ENCODE data around the gene KIAA1755.

Gene KIAA1755

DNA sequence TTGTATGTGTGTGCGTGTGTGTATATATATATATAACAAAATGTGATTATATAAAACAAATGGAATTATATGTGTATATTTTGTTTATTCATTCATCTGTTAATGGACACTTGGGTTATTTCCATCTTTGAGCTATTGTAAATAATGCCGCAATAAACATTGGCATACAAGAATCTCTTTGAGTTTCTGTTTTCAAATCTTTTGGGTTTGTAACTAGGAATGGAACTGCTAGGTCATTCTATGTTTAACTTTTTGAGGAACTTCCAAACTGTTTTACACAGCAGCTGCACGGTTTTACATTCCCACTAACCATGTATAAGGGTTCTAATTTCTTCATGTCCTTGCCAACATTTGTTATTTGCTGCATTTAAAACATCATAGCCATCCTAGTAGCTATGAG, 55.5 kb downstream of the KIAA1755 start:
- TF ChIP-seq, protein P1, sequence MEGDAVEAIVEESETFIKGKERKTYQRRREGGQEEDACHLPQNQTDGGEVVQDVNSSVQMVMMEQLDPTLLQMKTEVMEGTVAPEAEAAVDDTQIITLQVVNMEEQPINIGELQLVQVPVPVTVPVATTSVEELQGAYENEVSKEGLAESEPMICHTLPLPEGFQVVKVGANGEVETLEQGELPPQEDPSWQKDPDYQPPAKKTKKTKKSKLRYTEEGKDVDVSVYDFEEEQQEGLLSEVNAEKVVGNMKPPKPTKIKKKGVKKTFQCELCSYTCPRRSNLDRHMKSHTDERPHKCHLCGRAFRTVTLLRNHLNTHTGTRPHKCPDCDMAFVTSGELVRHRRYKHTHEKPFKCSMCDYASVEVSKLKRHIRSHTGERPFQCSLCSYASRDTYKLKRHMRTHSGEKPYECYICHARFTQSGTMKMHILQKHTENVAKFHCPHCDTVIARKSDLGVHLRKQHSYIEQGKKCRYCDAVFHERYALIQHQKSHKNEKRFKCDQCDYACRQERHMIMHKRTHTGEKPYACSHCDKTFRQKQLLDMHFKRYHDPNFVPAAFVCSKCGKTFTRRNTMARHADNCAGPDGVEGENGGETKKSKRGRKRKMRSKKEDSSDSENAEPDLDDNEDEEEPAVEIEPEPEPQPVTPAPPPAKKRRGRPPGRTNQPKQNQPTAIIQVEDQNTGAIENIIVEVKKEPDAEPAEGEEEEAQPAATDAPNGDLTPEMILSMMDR (IDR thresholded peaks at IDR 0.05; ENCODE audit: control extremely low read depth, extremely low read depth, low read depth, missing control alignments), result no peak
- ChIA-PET POLR2A (no interaction called here), CTCF (interaction anchor here (0.7 to 1.0 kb wide), 3 partner anchors 8 to 148 kb away, joined by 3 to 4 read pairs (median 3); no protein-coding TSS in a partner anchor)
- no peak for DNase-seq (ENCODE audit: extremely low spot score)

DNA sequence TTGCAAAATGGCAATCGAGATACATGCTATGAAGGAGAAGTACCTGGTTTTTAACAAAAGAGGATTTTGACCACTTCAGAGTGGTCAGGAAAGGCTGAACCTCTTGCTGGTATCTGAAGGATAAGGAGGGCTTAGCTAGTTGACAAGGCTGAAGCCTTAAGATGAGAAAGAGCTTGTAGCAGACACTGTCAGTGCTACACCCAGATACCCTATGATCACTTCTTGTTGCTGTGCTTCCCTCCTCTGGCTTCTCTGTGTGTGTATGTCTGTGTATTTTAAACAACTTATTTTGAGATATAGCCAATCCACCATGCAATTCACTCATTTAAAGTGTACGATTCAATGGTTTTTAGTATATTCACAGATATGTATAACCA, 56.6 kb downstream of the KIAA1755 start:
- DNase-seq (ENCODE audit: extremely low spot score), result no peak
- TF ChIP-seq, protein P1 (IDR thresholded peaks at IDR 0.05; ENCODE audit: control extremely low read depth, extremely low read depth, low read depth, missing control alignments), result no peak
- ChIA-PET CTCF (no interaction called here), POLR2A (no interaction called here)

DNA sequence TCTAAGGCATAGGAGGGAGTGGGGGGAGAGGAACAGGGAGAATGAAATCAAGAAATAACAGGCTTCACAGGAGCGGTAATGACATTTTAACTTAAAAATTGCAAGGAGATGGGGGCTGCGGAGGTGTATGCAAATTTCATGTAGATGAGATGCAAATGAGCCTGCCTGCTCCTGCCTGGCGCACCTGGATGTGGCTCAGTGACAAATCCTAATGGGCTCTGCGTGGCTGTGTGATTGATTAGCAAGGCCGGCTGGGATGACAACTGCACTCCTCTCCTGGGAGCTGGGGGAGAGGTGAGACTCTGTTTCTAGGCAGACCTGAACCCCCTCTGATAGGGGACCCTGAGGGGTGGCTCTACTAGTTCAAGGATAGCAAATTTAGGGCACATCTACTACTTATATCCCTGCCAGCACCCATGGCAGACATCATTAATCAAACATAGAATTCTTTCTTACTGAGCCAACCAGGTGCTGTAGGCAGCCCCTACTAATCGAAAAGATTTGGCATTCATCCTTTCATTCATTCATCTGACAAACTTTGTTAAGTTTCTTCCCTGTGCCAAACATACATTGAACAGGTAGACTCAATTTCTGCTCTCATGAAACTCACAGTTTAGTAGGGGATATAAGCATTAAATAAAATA, 57.1 kb downstream of the KIAA1755 start:
- TF ChIP-seq, protein P1 (IDR thresholded peaks at IDR 0.05; ENCODE audit: control extremely low read depth, extremely low read depth, low read depth, missing control alignments), result no peak
- POLR2A ChIA-PET, result no interaction called here
- no peak for DNase-seq (ENCODE audit: extremely low spot score)
- CTCF ChIA-PET, result interaction anchor here (10.3 kb wide), 1 partner anchor 18 kb away, joined by 70 read pairs; no protein-coding TSS in a partner anchor

DNA sequence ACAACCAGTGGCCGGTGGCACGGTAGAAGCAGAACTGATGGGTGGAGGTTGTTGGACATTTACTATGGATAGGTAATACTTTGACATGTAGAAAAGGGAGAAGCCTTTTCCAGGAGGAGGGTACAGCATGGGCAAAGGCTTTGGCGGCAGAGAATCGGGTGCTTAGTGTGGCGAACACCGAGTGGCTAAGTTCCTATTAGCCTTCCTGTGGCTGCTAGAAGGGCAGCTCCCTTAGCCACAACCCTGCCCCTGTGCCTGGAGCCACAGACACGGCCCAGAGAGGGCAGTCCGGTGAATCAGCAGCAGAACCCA, 57.6 kb downstream of the KIAA1755 start:
- POLR2A ChIA-PET, result no interaction called here
- CTCF ChIA-PET, result interaction anchor here (10.3 kb wide), 1 partner anchor 18 kb away, joined by 70 read pairs; no protein-coding TSS in a partner anchor
- TF ChIP-seq, protein P1 (IDR thresholded peaks at IDR 0.05; ENCODE audit: control extremely low read depth, extremely low read depth, low read depth, missing control alignments), result no peak
- no peak for DNase-seq (ENCODE audit: extremely low spot score)

DNA sequence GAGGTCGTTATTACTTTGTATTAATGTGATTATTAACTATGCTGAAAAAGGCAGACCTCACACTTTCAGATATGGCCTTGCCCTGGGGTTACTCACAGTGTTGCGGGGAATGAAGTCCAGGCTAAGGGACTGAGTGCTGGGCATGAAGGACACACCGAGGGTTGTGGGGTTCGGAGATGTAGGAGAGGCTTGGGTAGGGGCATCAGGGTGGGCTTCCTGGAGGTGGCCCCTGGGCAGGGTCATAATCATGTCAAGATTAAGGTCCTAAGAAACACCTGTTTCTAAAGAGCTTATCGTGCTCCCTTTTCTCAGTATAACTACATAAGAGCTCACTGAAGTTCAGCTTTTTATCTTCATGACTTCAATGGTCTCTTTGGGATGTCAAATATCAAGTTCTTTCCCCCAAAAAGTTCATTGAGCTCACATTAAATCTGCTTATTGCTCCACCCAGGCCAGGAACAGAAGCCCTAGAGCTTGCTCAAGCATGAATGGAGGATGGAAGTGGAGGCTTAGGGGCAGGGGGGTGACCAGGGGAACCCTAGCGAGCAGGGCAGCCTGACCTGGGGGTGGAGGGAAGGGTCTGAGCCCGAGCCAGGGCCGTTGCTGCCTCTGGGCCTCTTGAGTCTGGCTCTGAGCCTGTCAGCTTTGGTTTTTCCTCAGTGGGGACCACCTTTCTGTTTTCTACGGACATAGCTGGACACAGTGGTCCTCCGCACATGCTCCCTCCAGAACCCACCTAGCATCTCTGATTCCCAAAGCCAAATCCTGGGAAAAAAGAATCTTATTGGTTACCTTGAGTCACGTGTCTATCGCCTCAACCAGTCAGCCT, 58.2 kb downstream of the KIAA1755 start:
- POLR2A ChIA-PET, result no interaction called here
- DNase-seq (ENCODE audit: extremely low spot score), result no peak
- CTCF ChIA-PET, result interaction anchor here (1.4 to 10.3 kb wide), 2 partner anchors 19 to 21 kb away, joined by 3 to 70 read pairs; no protein-coding TSS in a partner anchor
- TF ChIP-seq, protein P1 (IDR thresholded peaks at IDR 0.05; ENCODE audit: control extremely low read depth, extremely low read depth, low read depth, missing control alignments), result no peak

DNA sequence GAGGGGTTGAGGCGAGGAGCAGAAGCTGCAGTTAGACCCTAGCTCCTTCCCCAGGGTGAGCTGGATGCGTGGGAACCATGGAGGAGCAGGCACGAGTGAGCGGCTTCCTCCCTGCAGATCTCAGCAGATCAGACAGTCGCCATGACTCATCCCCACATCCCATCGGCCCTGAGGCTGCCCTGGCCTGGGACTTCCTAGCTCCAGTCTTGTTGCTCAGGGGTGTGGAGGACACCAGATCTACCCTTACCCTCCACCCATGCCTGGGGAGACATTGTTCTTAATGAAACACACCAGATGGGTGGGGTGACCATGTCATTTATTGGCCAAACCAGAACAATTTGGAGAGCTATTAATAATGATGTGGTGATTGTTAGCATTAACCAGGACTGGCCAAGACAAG, 59.2 kb downstream of the KIAA1755 start:
- DNase-seq (ENCODE audit: extremely low spot score), result no peak
- ChIA-PET CTCF (interaction anchor here (1.4 to 10.3 kb wide), 2 partner anchors 20 kb away, joined by 3 to 70 read pairs; no protein-coding TSS in a partner anchor), POLR2A (interaction anchor here (0.5 kb wide), 1 partner anchor 26 kb away, joined by 4 read pairs; no protein-coding TSS in a partner anchor)
- TF ChIP-seq, protein P1 (IDR thresholded peaks at IDR 0.05; ENCODE audit: control extremely low read depth, extremely low read depth, low read depth, missing control alignments), result no peak

Measured in GM10248 (cell line).